NCI-H146 (cell line): ENCODE data around the gene EFR3B.
"Not testable (repeated sequence)": the region's sequence is repeated elsewhere in the genome, so short reads cannot be mapped to it uniquely, and the experiment has no call there.

Source experiments
- DNase-seq: peaks from one replicate; lab custom pipeline; 2025; lab: John Stamatoyannopoulos, UW

The EFR3B gene

GRCh38 chr2:25041928-25042320, at the start of gene EFR3B:
Gene EFR3B, plus strand, starts transcription at chr2:25042076. Its CDS starts 237 bp downstream, at chr2:25042313.
- DNase-seq = peak; percentile 98

GRCh38 chr2:24993406-24994145, 48.3 kb upstream of the EFR3B start:
- peak; percentile 22 for DNase-seq

GRCh38 chr2:24994146-24994724, 47.6 kb upstream of the EFR3B start:
- no peak for DNase-seq

GRCh38 chr2:24999097-24999496, 42.8 kb upstream of the EFR3B start:
- not testable (repeated sequence) for DNase-seq

- DNase-seq = no peak
Measured at GRCh38 chr2:25000036-25000435, 41.8 kb upstream of the EFR3B start.

- DNase-seq = peak; percentile 19
Measured at GRCh38 chr2:25000503-25001324, 41.2 kb upstream of the EFR3B start.

- no peak for DNase-seq
Measured at GRCh38 chr2:25001325-25001637, 40.6 kb upstream of the EFR3B start.

GRCh38 chr2:25002066-25002465, 39.8 kb upstream of the EFR3B start:
- no peak for DNase-seq

GRCh38 chr2:25009954-25010353, 31.9 kb upstream of the EFR3B start:
- no peak for DNase-seq

- DNase-seq = not testable (repeated sequence)
Measured at GRCh38 chr2:25011342-25011741, 30.5 kb upstream of the EFR3B start.

- no peak for DNase-seq
Measured at GRCh38 chr2:25014631-25015030, 27.2 kb upstream of the EFR3B start.

GRCh38 chr2:25018681-25019080, 23.2 kb upstream of the EFR3B start:
- no peak for DNase-seq

GRCh38 chr2:25021791-25022362, 20.0 kb upstream of the EFR3B start:
- DNase-seq = no peak

GRCh38 chr2:25023333-25023732, 18.5 kb upstream of the EFR3B start:
- DNase-seq = no peak

- DNase-seq = no peak
Measured at GRCh38 chr2:25025229-25026007, 16.5 kb upstream of the EFR3B start.

GRCh38 chr2:25026008-25026530, 15.8 kb upstream of the EFR3B start:
- DNase-seq = no peak

GRCh38 chr2:25029183-25029554, 12.7 kb upstream of the EFR3B start:
- DNase-seq = no peak

- DNase-seq = no peak
Measured at GRCh38 chr2:25030702-25031101, 11.2 kb upstream of the EFR3B start.

- no peak for DNase-seq
Measured at GRCh38 chr2:25032094-25032493, 9.8 kb upstream of the EFR3B start.

GRCh38 chr2:25032901-25033300, 9.0 kb upstream of the EFR3B start:
- DNase-seq = no peak

- no peak for DNase-seq
Measured at GRCh38 chr2:25034081-25034480, 7.8 kb upstream of the EFR3B start.
